ENCODE results near the gene SLC46A1. TPM values are rescaled to one million over a fixed set of nuclear protein-coding genes. Genes with fewer than 3 reads are reported as not detected.

SLC46A1 gene
- total and polyA plus RNA-seq, 9 of the 15 experiments (the other 6 are each of a cell fraction or from before 2014, with no cell fraction given) = 0.24 to 5.5 (median 3.1) TPM

GRCh38 chr17:28402844-28403243, 3.2 kb downstream of the SLC46A1 start:
- no TSS peak for BruUV-seq (replicated peaks)
- in situ Hi-C loops (cut with MboI) = no loop called here
- H2AFZ ChIP-seq (ENCODE audit: low read depth, low read length) = no peak overlapping the region
- peaks cover 14% of the 10 kb centered on the region; the same call in 1 of the 3 replicates for H3K36me3 ChIP-seq (ENCODE audit: control insufficient read depth, insufficient read depth, low read length)
- no peak overlapping the region for H3K4me3 ChIP-seq
- no peak for DNase-seq (ENCODE audit: extremely low read depth in 1 of 4, low spot score in 3 of 4)
- H3K79me2 ChIP-seq (ENCODE audit: control insufficient read depth, insufficient read depth, low read length) = peaks cover 2% of the 10 kb centered on the region; the same call in 1 of the 3 replicates
- H3K27me3 ChIP-seq (ENCODE audit: control insufficient read depth in 2 of 2, insufficient read depth in 2 of 2, low read length in 2 of 2) = no peaks in the 10 kb centered on the region
- no peak for ATAC-seq
- TF ChIP-seq SMAD2 (IDR thresholded peaks at IDR 0.05; ENCODE audit: low read depth, low read length) (no peak), BCL6 (CRISPR knock-in tag; IDR thresholded peaks at IDR 0.05) (no peak), SIX5 (IDR thresholded peaks at IDR 0.05; ENCODE audit: borderline replicate concordance in 1 of 2, insufficient read depth in 1 of 2, low read depth in 1 of 2, low read length in 2 of 2) (no peak), GTF2B (IDR thresholded peaks at IDR 0.05; ENCODE audit: extremely low read depth, insufficient read length) (no peak), SMARCA4 (IDR thresholded peaks at IDR 0.05) (no peak)
- no peak overlapping the region for H3K4me2 ChIP-seq (ENCODE audit: insufficient read depth, low read length)
- H3K9me1 ChIP-seq (ENCODE audit: control insufficient read depth, insufficient read depth, low read length) = peaks cover 3% of the 10 kb centered on the region
- POLR2A ChIA-PET = no interaction called here
- no peak for FAIRE-seq
- CTCF ChIA-PET (ENCODE audit: low intra/inter-chr PET ratio) = no interaction called here
- no peak overlapping the region for H3K27ac ChIP-seq (ENCODE audit: extremely low read depth, low read depth, low read length)
- H3K4me1 ChIP-seq (replicated peaks in 1 of 2; ENCODE audit: control insufficient read depth in 2 of 2, insufficient read depth in 2 of 2, low read length in 2 of 2) = peaks cover 8 to 21% of the 10 kb centered on the region in 2 experiments; a peak in 3 of 5 replicates
- H3K9me3 ChIP-seq (replicated peaks; ENCODE audit: control insufficient read depth, insufficient read depth, low read depth, low read length) = no peaks in the 10 kb centered on the region
- 69% methylated on average over 6 of the region's 6 CpGs for WGBS (ENCODE audit: insufficient coverage, low coverage, missing lambda C conversion rate)
- intact Hi-C loops (cut with micrococcal nuclease) = no loop called here
- no peak overlapping the region for H3K9ac ChIP-seq (ENCODE audit: insufficient read depth in 1 of 2, low read depth in 2 of 2, low read length in 2 of 2)
- 0 out of 2 replicates have a peak, but pooled peaks cover 4% of the 10 kb centered on the region for H4K20me1 ChIP-seq (replicated peaks; ENCODE audit: control insufficient read depth, insufficient read depth, low read length)

GRCh38 chr17:28402224-28402630, 3.8 kb downstream of the SLC46A1 start:
- H3K9me3 ChIP-seq (replicated peaks; ENCODE audit: control insufficient read depth, insufficient read depth, low read depth, low read length) = no peaks in the 10 kb centered on the region
- H2AFZ ChIP-seq (ENCODE audit: low read depth, low read length) = no peak overlapping the region
- no peak for FAIRE-seq
- H3K9ac ChIP-seq (ENCODE audit: insufficient read depth in 1 of 2, low read depth in 2 of 2, low read length in 2 of 2) = no peak overlapping the region
- H3K79me2 ChIP-seq (ENCODE audit: control insufficient read depth, insufficient read depth, low read length) = peaks cover 2% of the 10 kb centered on the region; the same call in 1 of the 3 replicates
- intact Hi-C loops (cut with micrococcal nuclease) = no loop called here
- H4K20me1 ChIP-seq (replicated peaks; ENCODE audit: control insufficient read depth, insufficient read depth, low read length) = 0 out of 2 replicates have a peak, but pooled peaks cover 4% of the 10 kb centered on the region
- no TSS peak for BruUV-seq (replicated peaks)
- H3K4me3 ChIP-seq = no peak overlapping the region
- peaks cover 3% of the 10 kb centered on the region for H3K9me1 ChIP-seq (ENCODE audit: control insufficient read depth, insufficient read depth, low read length)
- H3K4me2 ChIP-seq (ENCODE audit: insufficient read depth, low read length) = no peak overlapping the region
- in situ Hi-C loops (cut with MboI) = no loop called here
- TF ChIP-seq ZNF830 (CRISPR knock-in tag; IDR thresholded peaks at IDR 0.05) (no peak), ZNF609 (CRISPR knock-in tag; IDR thresholded peaks at IDR 0.05; ENCODE audit: borderline replicate concordance) (no peak)
- WGBS (ENCODE audit: insufficient coverage, low coverage, missing lambda C conversion rate) = 26% methylated on average over 3 of the region's 3 CpGs
- H3K27ac ChIP-seq (ENCODE audit: extremely low read depth, low read depth, low read length) = no peak overlapping the region
- ChIA-PET CTCF (ENCODE audit: low intra/inter-chr PET ratio) (no interaction called here), POLR2A (interaction anchor here (0.8 to 1.0 kb wide), 2 partner anchors 25 to 41 kb away, joined by 3 read pairs; no protein-coding TSS in a partner anchor)
- H3K4me1 ChIP-seq (replicated peaks in 1 of 2; ENCODE audit: control insufficient read depth in 2 of 2, insufficient read depth in 2 of 2, low read length in 2 of 2) = peaks cover 8 to 21% of the 10 kb centered on the region in 2 experiments; a peak in 3 of 5 replicates
- peaks cover 14% of the 10 kb centered on the region; the same call in 1 of the 3 replicates for H3K36me3 ChIP-seq (ENCODE audit: control insufficient read depth, insufficient read depth, low read length)
- no peak for DNase-seq (ENCODE audit: extremely low read depth in 1 of 4, low spot score in 3 of 4)
- ATAC-seq = no peak
- H3K27me3 ChIP-seq (ENCODE audit: control insufficient read depth in 2 of 2, insufficient read depth in 2 of 2, low read length in 2 of 2) = no peaks in the 10 kb centered on the region

Data from K562 (cell line).